DMS114 treated with DMSO at 0.1 percent for 48 hours (cell line): ENCODE measurements around the gene UNKL.

Source experiments
- DNase-seq: peaks from one replicate; lab custom pipeline; 2025; ENCODE audit not compliant: unreplicated experiment; lab: John Stamatoyannopoulos, UW

The UNKL gene

GRCh38 chr16:1407753-1408152 lies 6.8 kb downstream of the UNKL start:
- no peak for DNase-seq

- no peak for DNase-seq
Measured at GRCh38 chr16:1403733-1404132, 10.8 kb downstream of the UNKL start.

- no peak for DNase-seq
Measured at GRCh38 chr16:1403036-1403435, 11.5 kb downstream of the UNKL start.

- DNase-seq = no peak
Measured at GRCh38 chr16:1401758-1402154, 12.7 kb downstream of the UNKL start.

GRCh38 chr16:1401061-1401757 lies 13.3 kb downstream of the UNKL start:
- no peak for DNase-seq

GRCh38 chr16:1398826-1399581 lies 15.5 kb downstream of the UNKL start:
- DNase-seq = no peak

GRCh38 chr16:1398351-1398750 lies 16.2 kb downstream of the UNKL start:
- no peak for DNase-seq

- no peak for DNase-seq
Measured at GRCh38 chr16:1397779-1398178, 16.7 kb downstream of the UNKL start.

- DNase-seq = no peak
Measured at GRCh38 chr16:1395444-1396031, 19.0 kb downstream of the UNKL start.

GRCh38 chr16:1394367-1394951 lies 20.0 kb downstream of the UNKL start:
- no peak for DNase-seq

- DNase-seq = no peak
Measured at GRCh38 chr16:1393613-1394176, 20.8 kb downstream of the UNKL start.

GRCh38 chr16:1392826-1393225 lies 21.7 kb downstream of the UNKL start:
- DNase-seq = no peak

GRCh38 chr16:1390239-1390779 lies 24.2 kb downstream of the UNKL start:
- DNase-seq = no peak

- no peak for DNase-seq
Measured at GRCh38 chr16:1389762-1390161, 24.7 kb downstream of the UNKL start.

- no peak for DNase-seq
Measured at GRCh38 chr16:1387331-1387730, 27.2 kb downstream of the UNKL start.

- no peak for DNase-seq
Measured at GRCh38 chr16:1385232-1385631, 29.3 kb downstream of the UNKL start.

- DNase-seq = no peak
Measured at GRCh38 chr16:1383556-1383955, 30.9 kb downstream of the UNKL start.

GRCh38 chr16:1381612-1382406 lies 32.7 kb downstream of the UNKL start:
- DNase-seq = no peak

GRCh38 chr16:1380195-1380594 lies 34.3 kb downstream of the UNKL start:
- no peak for DNase-seq

- DNase-seq = no peak
Measured at GRCh38 chr16:1379304-1380076, 35.0 kb downstream of the UNKL start.
